WTC11 (cell line): ENCODE results near the gene GSTM4. TPM values are rescaled to one million over a fixed set of nuclear protein-coding genes. Genes with fewer than 3 reads are reported as not detected.
"Not testable (repeated sequence)": the region's sequence is repeated elsewhere in the genome, so short reads cannot be mapped to it uniquely, and the experiment has no call there.

ENCODE experiments used
- ATAC-seq: fragments of 200-7000 bp; cut with Tn5 transposase; 2 replicates; pipeline ENCODE4 v1.10.0; 2021; ENCODE audit warnings: mild to moderate bottlenecking, moderate library complexity
- CTCF ChIA-PET: fragments of 300-600 bp; sonication (Branson Sonifier 250); formaldehyde crosslinking; loops from one replicate; lab custom pipeline; 2021; ENCODE audit warnings: antibody characterized with exemption; lab: Charles Lee
- POLR2A ChIA-PET: fragments of 350-600 bp; sonication (Branson Sonifier 250); formaldehyde crosslinking; loops from one replicate; lab custom pipeline; 2021; ENCODE audit warnings: antibody characterized with exemption; lab: Charles Lee
- DNase-seq: peaks from one replicate; pipeline ENCODE4 v3.0.0; 2021; ENCODE audit warnings: low spot score
- H3K27ac Mint-ChIP-seq: 2 replicates; pipeline ENCODE4 v1.8.0; 2021; ENCODE audit warnings: mixed read lengths
- H3K27me3 Mint-ChIP-seq: 2 replicates; pipeline ENCODE4 v1.8.0; 2021; ENCODE audit warnings: low read depth, mild to moderate bottlenecking, moderate library complexity, mixed read lengths
- H3K36me3 Mint-ChIP-seq: 2 replicates; pipeline ENCODE4 v1.8.0; 2021; ENCODE audit warnings: mixed read lengths
- H3K4me1 Mint-ChIP-seq: 2 replicates; pipeline ENCODE4 v1.8.0; 2022; ENCODE audit warnings: mixed read lengths
- H3K4me3 Mint-ChIP-seq: 2 replicates; pipeline ENCODE4 v1.8.0; 2021; ENCODE audit warnings: mild to moderate bottlenecking, moderate library complexity, mixed read lengths
- H3K9me3 Mint-ChIP-seq: 2 replicates; pipeline ENCODE4 v1.8.0; 2021; ENCODE audit warnings: mixed read lengths
- total RNA-seq: library from RNA; stranded (reverse); gene quantifications from 3 replicates; pipeline ENCODE4 v1.2.3, GENCODE V29; 2021

Gene GSTM4
- total RNA-seq, 1 experiment from 2014 or later, result 16.7 TPM

- DNase-seq, H3K4me3 Mint-ChIP-seq, H3K27me3 Mint-ChIP-seq, H3K27ac Mint-ChIP-seq, ATAC-seq, H3K4me1 Mint-ChIP-seq, POLR2A ChIA-PET, CTCF ChIA-PET: not testable (repeated sequence)
- Mint-ChIP-seq H3K36me3 (peaks cover 15% of the 10 kb centered on the region), H3K9me3 (peaks cover 30% of the 10 kb centered on the region)
Measured at GRCh38 chr1:109709822-109710221, 53.9 kb downstream of the GSTM4 start.

Other genes with a start within 250 kb of the GSTM4 start
- gene PSMA5, start 229.7 kb upstream of the GSTM4 start, total RNA-seq, result 115 to 150 TPM (median 119 TPM) in 3 replicates
- gene SYPL2, start 189.6 kb upstream of the GSTM4 start, total RNA-seq, result 3.0 to 3.7 TPM (median 3.5 TPM) in 3 replicates
- gene ATXN7L2, start 172.2 kb upstream of the GSTM4 start, total RNA-seq, result 8.9 to 11.1 TPM (median 10.9 TPM) in 3 replicates
- 5.1 to 6.7 TPM (median 6.5 TPM) in 3 replicates for gene CYB561D1, start 162.0 kb upstream of the GSTM4 start, total RNA-seq
- gene AMIGO1, start 146.4 kb upstream of the GSTM4 start, total RNA-seq, result 2.4 to 3.0 TPM (median 3.0 TPM) in 3 replicates
- 0.42 to 0.73 TPM (median 0.44 TPM) in 3 replicates for gene GPR61, start 116.2 kb upstream of the GSTM4 start, total RNA-seq
- gene GNAI3, start 107.5 kb upstream of the GSTM4 start, total RNA-seq, result 7.1 to 7.2 TPM (median 7.1 TPM) in 3 replicates
- 0.14 TPM in 1 of 3 replicates, not detected in the others for gene GNAT2, start 36.5 kb upstream of the GSTM4 start, total RNA-seq
- gene AMPD2, start 36.3 kb upstream of the GSTM4 start, total RNA-seq, result 51.8 to 79.8 TPM (median 60.0 TPM) in 3 replicates
- gene GSTM2, start 12.0 kb downstream of the GSTM4 start, total RNA-seq, result 12.9 to 15.4 TPM (median 15.3 TPM) in 3 replicates
- not detected in 3 replicates for gene GSTM1, start 31.7 kb downstream of the GSTM4 start, total RNA-seq
- 0.09 to 0.16 TPM (median 0.11 TPM) in 3 replicates for gene GSTM5, start 56.2 kb downstream of the GSTM4 start, total RNA-seq
- 2.2 to 3.5 TPM (median 3.3 TPM) in 3 replicates for gene GSTM3, start 84.9 kb downstream of the GSTM4 start, total RNA-seq
- 0.17 to 0.41 TPM in 2 of 3 replicates, not detected in the other for gene EPS8L3, start 107.8 kb downstream of the GSTM4 start, total RNA-seq